ENCODE data around the gene HIRIP3.
"Not testable (repeated sequence)": the region's sequence is repeated elsewhere in the genome, so short reads cannot be mapped to it uniquely, and the experiment has no call there.

HIRIP3 gene

GRCh38 chr16:29995324-29995910 lies at the start of gene HIRIP3:
HIRIP3 (minus strand) TSS chr16:29995617; CDS start chr16:29995605, 12 bp downstream.
- no peaks in the 10 kb centered on the region for H3K27me3 Mint-ChIP-seq (ENCODE audit: low read depth)
- no peaks in the 10 kb centered on the region for H3K9me3 Mint-ChIP-seq
- H3K36me3 Mint-ChIP-seq (ENCODE audit: low read depth), result peaks cover 23% of the 10 kb centered on the region
- TF ChIP-seq, protein P1, sequence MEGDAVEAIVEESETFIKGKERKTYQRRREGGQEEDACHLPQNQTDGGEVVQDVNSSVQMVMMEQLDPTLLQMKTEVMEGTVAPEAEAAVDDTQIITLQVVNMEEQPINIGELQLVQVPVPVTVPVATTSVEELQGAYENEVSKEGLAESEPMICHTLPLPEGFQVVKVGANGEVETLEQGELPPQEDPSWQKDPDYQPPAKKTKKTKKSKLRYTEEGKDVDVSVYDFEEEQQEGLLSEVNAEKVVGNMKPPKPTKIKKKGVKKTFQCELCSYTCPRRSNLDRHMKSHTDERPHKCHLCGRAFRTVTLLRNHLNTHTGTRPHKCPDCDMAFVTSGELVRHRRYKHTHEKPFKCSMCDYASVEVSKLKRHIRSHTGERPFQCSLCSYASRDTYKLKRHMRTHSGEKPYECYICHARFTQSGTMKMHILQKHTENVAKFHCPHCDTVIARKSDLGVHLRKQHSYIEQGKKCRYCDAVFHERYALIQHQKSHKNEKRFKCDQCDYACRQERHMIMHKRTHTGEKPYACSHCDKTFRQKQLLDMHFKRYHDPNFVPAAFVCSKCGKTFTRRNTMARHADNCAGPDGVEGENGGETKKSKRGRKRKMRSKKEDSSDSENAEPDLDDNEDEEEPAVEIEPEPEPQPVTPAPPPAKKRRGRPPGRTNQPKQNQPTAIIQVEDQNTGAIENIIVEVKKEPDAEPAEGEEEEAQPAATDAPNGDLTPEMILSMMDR (IDR thresholded peaks at IDR 0.05; ENCODE audit: unreplicated experiment in 3 of 3), result no peak
- H3K4me1 Mint-ChIP-seq, result peaks cover 24% of the 10 kb centered on the region
- peak within 1 kb of the TSS; percentile 92 to 97 (median 92) for H3K27ac Mint-ChIP-seq
- H3K4me3 Mint-ChIP-seq, result peak within 1 kb of the TSS; percentile 98

DNA sequence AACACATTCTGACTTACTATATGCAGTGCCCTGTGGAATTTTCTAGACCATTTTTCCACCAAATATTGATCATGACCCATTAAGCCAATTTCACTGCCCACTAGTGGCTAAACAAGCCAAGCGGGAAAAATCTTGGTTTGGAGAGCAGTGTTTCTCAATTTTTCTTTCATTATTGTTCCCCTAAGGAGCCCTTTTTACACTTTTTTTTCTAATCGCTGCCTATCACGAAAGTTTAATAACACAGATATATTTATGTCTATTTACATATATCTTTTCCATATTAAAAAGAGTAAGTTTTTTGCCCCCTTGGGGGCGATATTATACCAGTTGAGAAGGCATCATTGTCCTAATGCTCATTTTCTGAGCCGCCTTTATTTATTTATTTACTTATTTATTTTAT lies 46.4 kb upstream of the HIRIP3 start:
- TF ChIP-seq, protein P1 (IDR thresholded peaks at IDR 0.05; ENCODE audit: unreplicated experiment in 3 of 3), result peak; percentile 46 to 56 (median 50)
- no peaks in the 10 kb centered on the region for H3K4me1 Mint-ChIP-seq
- no peaks in the 10 kb centered on the region for H3K9me3 Mint-ChIP-seq
- peaks cover 3% of the 10 kb centered on the region for H3K27me3 Mint-ChIP-seq (ENCODE audit: low read depth)
- H3K36me3 Mint-ChIP-seq (ENCODE audit: low read depth), result no peaks in the 10 kb centered on the region
- no peak overlapping the region for H3K4me3 Mint-ChIP-seq
- no peak overlapping the region for H3K27ac Mint-ChIP-seq

GRCh38 chr16:30040690-30041089 lies 45.3 kb upstream of the HIRIP3 start:
- not testable (repeated sequence) for H3K36me3 Mint-ChIP-seq (ENCODE audit: low read depth); H3K27ac Mint-ChIP-seq; H3K4me3 Mint-ChIP-seq; H3K27me3 Mint-ChIP-seq (ENCODE audit: low read depth); H3K4me1 Mint-ChIP-seq; H3K9me3 Mint-ChIP-seq

- Mint-ChIP-seq H3K27me3 (ENCODE audit: low read depth) (peaks cover 10% of the 10 kb centered on the region), H3K27ac (no peak overlapping the region), H3K36me3 (ENCODE audit: low read depth) (no peaks in the 10 kb centered on the region), H3K4me1 (no peaks in the 10 kb centered on the region), H3K9me3 (no peaks in the 10 kb centered on the region), H3K4me3 (no peak overlapping the region)
- TF ChIP-seq, protein P1 (IDR thresholded peaks at IDR 0.05; ENCODE audit: unreplicated experiment in 3 of 3), result no peak
These were observed 44.8 kb upstream of the HIRIP3 start for GRCh38 chr16:30040221-30040620.

DNA sequence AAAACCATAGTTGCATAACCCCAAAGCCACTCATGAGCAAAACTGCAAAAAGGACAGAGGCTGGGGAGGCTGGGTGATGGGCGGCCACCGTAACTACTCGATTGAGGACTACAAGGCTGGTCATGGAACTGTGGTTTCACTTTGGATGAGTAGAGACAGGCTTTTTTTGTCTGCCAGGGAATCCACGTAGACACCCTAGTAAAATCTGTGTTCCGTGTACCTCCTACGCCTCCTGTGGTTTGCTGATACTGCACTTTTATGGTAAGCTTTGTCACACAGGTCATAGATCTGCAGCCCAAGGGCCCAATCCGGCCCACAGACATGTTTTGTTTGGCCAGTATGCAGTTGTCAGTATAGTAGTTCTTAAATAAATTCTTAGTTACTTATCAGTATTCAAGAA lies 37.9 kb upstream of the HIRIP3 start:
- H3K27me3 Mint-ChIP-seq (ENCODE audit: low read depth), result peaks cover 58% of the 10 kb centered on the region
- no peak overlapping the region for H3K27ac Mint-ChIP-seq
- H3K9me3 Mint-ChIP-seq, result no peaks in the 10 kb centered on the region
- H3K4me3 Mint-ChIP-seq, result no peak overlapping the region
- peaks cover 8% of the 10 kb centered on the region for H3K4me1 Mint-ChIP-seq
- H3K36me3 Mint-ChIP-seq (ENCODE audit: low read depth), result no peaks in the 10 kb centered on the region
- TF ChIP-seq, protein P1 (IDR thresholded peaks at IDR 0.05; ENCODE audit: unreplicated experiment in 3 of 3), result no peak

- H3K36me3 Mint-ChIP-seq (ENCODE audit: low read depth), result no peaks in the 10 kb centered on the region
- TF ChIP-seq, protein P1 (IDR thresholded peaks at IDR 0.05; ENCODE audit: unreplicated experiment in 3 of 3), result peak; percentile 68 to 82 (median 74)
- peaks cover 18% of the 10 kb centered on the region for H3K4me1 Mint-ChIP-seq
- peak overlapping the region; percentile 72 to 78 (median 72) for H3K4me3 Mint-ChIP-seq
- peak overlapping the region in 1 of 3 experiments; percentile 59 for H3K27ac Mint-ChIP-seq
- peaks cover 67% of the 10 kb centered on the region for H3K27me3 Mint-ChIP-seq (ENCODE audit: low read depth)
- no peaks in the 10 kb centered on the region for H3K9me3 Mint-ChIP-seq
These were observed 36.8 kb upstream of the HIRIP3 start for GRCh38 chr16:30032083-30032819.
